GM04503 (cell line): ENCODE results near the gene NR6A1.

Experiments used
- DNase-seq: peaks from one replicate; pipeline ENCODE4 v3.0.0-alpha.2; 2012; ENCODE audit warnings: low read depth

The NR6A1 gene

DNA sequence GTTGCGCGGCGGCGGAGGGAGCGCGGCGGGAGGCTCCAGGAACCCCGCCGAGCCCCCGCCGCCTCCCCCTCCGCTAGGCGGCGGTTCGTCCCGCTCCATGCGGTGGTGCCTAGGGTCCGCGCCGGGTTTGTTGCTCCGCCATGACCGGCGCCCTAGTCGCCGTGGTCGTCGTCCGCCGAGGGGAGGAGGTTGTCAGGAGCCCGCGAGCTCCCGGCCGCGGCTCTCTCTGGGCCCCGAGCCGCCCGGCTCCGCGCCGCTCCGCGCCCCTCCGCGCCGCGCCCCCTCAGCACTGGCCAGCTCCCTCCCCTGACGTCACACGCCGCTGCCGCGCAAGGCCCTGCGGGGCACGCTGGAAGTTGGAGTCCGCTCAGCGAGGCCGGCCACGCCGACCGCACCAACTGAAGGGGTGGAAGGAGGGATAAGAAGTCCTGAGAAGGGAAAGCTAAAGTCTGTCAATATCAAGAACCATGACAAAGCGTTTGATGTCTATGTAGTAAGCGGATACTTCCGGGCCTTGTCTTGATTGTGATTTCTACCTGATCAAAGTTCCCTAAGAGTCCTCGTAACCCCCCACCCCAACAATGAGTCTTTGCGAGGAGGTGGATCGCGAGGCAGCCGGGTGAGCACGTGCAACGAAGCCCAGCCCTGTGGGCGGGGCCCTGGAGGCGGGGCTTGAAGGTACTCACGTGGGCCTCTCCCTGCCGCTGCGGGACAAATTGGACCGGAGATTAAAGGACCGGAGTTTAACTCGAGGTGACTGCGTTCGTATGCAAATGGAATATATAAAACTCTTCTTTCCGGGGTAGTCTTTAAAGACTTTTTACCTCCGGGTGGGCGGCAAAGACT lies at the start of gene NR6A1:
NR6A1 (minus strand) TSS at position 291 of the 846 bp plus-strand sequence.
- DNase-seq = peak; percentile 76

DNA sequence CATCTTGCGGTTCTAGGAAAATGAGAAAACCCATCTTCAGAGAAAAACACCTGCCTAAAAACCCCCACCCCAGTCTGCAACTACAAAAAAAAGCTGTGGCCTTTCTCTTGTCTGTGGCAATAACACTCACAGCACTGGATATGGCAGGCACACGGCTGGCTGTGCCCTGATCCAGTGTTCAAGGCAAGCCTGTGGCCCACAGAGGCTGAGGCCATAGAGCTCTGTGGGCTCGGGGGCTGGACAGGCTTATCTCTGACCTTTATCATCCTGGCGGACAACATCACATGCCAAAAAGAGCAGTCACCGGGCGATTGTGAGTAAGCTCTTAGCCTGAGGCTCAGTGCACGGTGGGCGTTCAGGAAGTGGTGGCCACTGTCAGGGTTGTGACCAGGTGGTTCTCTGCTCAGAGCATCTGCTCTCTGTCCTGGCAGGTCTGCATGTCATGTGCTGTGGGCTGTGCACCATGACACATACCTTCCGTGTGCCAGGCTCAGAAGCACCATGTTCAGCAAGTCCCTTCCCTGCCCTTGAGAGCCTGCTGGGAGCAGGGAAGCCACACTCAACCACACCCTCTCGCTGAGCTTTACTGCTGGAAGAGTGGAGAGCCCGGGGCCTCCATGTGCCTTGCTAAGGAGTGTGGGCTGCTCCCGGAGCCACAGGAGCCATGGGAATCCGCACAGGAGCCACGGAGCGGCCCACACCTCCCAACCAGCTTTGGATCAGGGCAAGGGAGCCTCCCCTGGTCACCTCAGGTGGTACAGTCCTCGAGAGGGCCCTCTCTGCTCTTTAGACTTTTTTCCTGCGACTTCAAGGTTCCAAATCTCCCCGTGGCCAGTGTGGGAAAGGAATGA lies 47.5 kb upstream of the NR6A1 start:
- no peak for DNase-seq

DNA sequence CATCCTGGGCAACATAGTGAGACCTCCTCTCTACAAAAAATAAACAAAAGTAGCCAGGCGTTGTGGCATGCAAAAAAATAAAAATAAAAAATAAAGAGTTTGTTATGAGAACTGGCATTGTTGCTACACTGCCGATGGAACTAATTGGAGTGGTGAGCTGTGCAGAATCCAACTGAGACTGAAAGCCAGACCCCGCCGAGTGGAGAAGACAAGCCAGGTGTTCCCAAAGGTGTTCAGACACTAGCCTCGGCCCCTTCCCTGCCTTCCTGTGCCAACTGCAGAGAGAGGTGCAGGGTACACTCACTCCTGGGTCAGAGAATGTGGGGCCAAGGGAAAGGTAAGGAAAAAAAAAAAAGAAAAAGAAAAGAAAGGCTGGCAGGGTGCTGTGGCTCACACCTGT lies 44.5 kb upstream of the NR6A1 start:
- no peak for DNase-seq

DNA sequence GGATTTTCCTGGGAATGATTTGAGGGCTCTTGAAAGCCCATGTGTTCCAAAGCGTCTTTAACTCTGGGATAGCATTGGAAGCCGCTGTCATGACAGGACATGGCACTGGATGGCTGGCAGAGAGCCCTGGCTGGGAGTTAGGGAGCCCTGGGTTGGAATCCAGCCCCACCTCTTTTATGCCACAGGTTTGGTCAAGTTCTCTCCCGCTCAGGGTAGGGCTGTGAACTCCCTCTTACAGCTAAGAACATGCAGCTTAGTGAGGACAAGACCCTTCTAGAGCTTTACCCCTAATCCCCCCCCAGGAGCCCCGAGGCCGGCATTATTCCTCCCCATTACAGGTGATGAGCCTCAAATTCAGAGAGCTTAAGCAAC lies 43.0 kb upstream of the NR6A1 start:
- no peak for DNase-seq

DNA sequence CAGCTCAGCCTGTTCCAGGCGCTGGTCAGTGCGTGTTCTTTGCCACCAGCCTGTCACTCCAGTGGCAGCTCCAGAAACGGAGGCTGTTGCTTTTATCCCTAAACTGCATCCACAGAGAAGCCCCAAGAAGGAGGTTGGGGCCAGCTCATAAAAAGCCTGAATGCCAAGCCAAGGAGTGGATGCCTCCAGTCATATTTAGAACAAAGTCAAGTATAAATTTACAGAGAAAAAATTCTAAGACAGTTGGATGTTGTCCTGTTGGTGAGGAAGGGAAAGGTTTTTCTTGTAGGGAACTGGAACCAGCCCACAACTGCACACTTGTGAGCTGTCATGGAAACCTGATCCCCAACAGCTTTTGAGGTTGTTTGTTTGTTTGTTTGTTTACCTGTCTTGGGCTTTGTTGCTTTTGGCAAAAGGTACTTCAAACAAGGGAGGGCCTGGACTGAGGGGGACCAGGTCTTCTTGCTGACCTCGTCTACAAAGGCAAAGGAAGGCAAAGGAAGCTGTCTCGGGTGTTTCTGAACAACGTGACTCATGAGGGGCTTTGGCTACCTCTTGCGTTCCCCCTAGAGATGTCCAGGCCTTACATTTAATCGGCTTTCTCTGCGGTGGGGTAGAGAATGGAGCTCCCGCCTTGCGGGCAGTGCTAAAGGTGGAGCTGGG lies 42.5 kb upstream of the NR6A1 start:
- DNase-seq = no peak

DNA sequence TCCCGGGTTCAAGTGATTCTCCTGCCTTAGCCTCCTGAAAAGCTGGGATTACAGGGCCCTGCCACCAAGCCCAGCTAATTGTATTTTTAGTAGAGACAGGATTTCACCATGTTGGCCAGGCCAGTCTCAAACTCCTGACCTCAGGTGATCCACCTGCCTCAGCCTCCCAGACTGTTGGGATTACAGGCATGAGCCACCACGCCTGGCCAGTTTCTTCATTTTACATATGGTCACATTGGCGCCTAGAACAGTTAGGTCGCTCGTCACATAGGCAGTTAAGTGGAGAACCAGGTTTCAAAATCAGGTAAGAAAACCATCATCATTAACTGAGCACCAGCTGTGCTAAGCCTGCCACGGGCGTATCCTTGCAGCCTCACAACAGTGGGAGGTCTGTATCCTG lies 41.9 kb upstream of the NR6A1 start:
- no peak for DNase-seq

DNA sequence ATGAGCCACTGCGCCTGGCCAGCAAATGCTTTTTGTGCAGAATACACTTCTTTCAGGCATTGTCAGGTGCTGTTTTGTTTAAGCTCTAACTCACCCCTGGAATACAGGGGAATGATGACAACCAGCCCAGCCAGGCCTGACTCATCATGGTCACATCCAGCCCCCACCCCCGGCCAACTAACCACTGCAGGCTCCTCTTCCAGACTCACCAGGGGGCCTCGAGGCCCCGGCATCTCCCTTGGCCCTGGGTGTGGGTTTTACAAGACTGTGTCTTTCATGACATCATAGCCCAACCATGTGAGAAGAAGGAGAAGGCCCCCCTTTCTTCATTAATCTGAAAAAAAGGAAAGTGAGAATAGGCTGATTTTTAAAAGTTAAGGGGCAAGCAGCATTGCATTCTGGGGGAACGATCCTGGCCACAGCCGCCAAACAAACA lies 41.3 kb upstream of the NR6A1 start:
- peak; percentile 64 for DNase-seq

DNA sequence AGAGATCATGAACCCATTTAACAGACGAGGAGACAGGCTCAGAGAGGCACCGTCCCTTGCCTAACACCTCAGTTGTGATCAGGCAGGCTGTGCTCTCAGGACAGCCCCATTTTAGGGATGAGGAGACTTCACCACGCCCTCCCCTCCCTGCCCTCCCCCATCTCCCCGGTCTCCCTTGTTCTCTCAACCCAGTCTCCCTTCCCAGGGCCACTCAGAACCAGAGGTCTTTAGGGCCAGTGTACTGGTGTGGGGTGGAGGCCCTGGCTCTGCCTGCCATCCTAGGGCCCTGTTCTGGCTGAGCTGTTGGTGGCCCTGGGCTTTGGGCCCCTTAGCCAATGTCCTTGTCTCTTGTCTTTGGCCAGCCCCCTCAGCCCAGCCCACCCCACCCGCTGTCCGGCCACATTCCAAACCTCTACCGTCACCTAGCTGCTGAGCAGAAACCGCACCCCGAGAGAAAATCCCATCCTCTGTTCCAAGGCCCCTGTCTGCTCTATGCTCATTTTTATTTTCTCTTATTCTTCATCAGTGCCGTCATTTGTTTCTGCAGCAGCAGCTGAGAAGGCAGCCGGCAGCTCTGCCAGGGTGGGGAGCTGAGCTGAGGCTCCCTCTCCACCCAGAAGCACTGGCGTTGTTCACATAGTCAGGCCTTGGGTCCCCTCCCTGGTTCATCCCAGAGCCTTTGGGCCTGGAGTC lies 39.7 kb upstream of the NR6A1 start:
- DNase-seq = no peak

DNA sequence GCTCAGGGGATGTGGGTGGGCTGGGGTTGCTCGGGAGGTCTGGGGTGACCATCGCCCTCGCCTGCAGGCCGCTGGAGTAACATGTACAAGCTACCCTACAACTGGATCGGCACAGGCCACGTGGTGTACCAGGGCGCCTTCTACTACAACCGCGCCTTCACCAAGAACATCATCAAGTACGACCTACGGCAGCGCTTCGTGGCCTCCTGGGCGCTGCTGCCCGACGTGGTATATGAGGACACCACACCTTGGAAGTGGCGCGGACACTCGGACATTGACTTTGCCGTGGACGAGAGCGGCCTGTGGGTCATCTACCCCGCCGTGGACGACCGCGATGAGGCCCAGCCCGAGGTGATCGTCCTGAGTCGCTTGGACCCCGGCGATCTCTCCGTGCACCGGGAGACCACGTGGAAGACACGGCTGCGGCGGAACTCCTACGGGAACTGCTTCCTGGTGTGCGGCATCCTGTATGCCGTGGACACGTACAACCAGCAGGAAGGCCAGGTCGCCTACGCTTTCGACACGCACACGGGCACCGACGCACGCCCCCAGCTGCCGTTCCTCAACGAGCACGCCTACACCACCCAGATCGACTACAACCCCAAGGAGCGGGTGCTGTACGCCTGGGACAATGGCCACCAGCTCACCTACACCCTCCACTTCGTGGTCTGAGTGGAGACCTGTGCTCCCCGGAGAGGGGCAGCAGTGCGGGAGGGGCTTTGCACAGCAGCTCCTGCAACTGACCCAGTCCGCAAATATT lies 38.8 kb upstream of the NR6A1 start:
- DNase-seq = no peak

DNA sequence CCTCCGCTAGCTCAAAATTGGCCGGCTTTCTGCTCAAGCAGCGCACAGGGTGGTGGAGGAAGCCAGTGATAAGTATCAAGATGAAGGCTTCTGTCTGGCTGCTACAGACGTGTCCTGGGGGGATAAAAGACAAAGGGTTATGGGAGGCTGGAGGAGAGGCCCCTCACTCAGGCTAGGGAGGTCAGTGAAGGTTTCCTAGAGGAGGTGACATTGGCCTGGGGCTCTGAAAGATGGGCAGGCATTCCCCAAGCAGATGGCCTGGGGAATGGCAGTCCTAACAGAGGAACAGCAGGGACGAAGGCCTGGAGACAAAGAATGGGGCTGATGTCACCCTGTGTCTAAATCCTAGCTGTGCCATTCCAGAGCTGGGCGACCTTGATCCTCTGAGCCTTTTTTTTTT lies 38.1 kb upstream of the NR6A1 start:
- no peak for DNase-seq

DNA sequence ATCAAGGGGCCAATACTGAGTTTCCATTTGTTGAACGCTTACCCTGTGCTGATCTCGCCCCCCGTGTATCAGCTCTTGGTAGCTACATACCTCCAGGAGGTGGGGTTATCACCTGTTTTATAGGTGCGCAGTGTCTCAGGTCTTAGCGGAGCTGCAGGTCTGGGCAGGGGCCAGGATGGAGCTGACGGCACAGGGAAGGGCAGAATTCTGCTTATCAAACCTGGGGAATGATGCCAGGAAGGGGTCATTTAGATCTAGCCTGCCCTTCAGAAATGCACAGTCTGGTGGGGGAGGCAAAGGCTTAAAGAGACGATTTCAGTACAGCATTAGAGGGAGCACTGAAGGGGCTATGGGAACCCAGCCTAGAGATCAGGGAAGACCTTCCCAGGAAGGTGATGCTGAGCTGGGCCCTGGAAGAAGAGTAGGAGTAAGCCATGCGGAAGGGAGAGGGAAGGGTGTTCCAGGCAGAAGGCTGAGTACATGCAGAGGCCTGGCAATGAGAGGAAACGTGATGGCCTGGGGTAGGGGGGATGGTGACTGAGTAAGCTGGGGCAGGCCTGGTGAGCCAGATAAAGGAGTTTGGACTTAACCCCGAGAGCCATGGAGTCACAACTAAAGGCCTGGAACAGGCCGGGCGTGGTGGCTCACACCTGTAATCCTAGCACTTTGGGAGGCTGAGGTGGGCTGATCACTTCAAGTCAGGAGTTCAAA lies 37.3 kb upstream of the NR6A1 start:
- no peak for DNase-seq

DNA sequence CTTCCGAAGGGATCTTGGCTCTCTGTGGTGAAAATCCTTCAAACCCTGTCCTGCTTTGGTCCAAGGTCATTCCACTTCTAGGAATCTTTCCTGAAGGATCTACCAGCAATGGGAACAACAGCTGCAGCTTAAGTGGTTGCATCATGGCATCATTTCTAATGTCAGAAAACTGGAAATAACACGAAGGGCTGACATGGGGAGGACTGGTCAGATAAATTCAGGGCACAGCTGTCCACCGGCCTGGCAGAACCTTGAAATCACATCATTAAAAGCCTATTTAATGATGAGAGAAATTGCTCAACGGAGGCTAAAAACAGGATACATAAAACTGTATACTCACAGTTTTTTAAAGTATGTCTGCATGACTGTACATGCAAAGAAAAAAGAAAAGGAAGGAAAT lies 34.1 kb upstream of the NR6A1 start:
- no peak for DNase-seq

DNA sequence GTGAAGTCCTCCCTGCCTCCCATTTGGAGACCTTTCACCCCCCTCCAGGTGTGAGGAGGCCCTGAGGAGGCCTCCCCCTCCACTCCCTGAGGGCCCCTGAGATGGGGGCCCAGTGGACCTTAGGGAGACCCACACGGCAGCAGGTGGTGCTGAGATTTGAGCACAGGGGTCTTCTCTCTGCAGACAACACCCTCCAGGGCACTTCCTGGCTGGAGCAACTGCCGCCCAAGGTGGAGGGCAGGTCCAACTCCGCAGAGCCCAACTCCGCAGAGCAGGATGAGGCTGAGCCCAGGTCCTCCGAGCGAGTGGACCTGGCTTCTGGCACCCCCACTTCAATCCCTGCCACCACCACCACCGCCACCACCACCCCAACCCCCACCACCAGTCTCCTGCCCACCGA lies 32.8 kb upstream of the NR6A1 start:
- no peak for DNase-seq

DNA sequence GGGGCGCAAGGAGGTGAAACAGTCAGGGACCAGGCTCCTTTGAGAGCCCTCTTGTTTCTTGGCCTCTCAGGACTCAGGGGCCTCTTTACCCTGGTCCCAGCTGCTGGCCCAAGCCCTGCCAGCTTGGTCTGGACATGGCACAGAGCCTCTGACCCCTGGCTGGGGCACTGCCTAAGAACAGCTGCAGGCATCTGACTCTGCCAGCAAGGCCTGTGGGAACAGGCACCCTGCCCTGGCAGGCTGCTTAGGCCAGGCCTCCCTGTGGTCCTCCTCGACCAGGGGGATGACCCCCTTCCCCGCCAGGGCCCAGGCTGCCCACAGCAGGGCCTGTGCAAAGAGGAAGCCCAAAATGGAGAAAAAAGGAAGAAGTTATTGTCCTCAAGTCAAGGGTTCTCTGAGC lies 31.3 kb upstream of the NR6A1 start:
- DNase-seq = no peak

DNA sequence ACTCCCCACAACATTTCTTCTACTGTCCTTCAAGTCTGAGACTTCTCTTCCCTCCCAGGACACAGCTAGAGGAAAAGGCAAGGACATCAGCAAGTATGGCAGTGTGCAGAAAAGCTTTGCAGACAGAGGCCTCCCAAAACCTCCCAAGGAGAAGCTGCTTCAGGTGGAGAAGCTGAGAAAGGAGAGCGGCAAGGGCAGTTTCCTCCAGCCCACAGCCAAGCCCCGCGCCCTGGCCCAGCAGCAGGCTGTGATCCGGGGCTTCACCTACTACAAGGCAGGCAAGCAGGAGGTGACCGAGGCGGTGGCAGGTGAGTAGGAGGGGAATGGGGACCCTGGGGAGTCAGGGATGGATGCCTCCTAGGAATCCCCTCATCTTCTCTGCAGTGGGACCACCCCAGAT lies 30.2 kb upstream of the NR6A1 start:
- DNase-seq = no peak

DNA sequence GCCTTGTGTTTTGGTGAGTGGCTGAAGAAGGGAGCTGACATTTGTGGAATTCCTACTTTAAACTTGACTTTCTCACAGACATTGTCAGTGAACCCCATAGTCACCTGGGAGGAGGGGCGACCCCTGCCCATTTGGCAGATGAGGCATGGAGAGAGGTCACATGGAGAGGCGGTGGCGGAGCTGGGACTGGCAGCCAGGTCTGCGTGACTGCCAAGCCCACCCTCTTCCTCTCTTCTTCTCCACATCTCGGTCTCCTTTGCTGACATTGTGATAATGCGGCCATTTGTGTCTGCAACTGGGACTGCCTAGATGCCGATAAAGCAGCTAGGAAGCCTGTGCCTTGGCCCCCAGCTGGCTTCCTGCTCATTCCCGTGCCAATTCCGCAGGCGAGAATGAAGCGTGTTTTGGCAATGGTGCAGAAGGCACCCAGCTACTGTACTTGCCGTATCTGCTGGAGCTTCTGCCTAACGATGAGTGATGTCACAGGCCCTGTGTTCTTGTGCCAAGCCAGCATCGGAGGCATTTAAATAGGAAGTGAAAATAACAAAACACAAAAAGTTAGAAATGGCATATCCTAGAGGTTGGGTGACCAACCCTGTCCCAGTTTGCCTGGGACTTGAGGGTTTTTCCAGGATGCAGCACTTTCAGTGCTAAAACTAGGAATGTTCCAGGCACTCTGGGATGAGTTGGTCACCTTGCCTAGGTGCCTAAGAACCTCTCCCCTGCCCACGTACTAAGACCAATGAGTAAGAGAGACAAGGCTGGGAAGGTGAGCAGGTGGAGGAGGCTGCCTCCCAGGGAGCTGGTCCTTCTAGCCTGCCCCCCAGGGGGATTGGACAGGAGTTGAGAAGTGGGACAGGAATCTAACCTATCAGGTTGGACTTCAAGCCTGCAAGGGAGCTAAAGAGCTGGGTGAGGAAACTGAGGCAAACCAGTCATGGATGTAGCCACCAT lies 29.5 kb upstream of the NR6A1 start:
- DNase-seq = no peak

DNA sequence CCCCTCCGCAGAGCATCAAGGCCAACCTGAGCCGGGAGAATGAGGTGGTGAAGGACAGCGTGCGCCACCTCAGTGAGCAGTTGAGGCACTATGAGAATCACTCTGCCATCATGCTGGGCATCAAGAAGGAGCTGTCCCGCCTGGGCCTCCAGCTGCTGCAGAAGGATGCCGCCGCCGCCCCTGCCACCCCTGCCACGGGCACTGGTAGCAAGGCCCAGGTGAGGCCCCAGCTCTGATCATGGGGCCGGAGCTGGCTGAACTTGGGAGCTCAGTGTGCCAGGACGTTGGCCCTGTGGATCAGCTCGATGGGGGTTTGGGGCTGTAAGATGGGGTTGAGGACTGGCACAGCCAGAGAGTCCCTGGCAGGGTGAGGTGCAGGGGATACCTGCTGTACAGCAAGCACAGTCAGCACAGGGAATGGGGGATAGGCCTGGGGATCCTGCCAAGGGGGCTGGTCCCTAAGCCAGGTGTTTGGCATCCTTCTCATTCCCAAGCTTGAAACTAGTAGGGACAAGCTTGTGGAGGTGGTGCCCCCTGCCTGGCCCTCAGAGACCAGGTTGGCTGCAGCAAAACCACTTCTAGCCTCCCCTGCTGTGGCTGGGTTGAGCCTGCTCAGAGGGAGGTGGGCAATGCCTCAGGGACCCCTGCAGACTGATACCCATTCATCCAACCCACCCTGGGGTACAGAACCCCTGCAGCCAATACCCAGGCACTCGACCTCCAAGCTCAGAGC lies 28.3 kb upstream of the NR6A1 start:
- no peak for DNase-seq

DNA sequence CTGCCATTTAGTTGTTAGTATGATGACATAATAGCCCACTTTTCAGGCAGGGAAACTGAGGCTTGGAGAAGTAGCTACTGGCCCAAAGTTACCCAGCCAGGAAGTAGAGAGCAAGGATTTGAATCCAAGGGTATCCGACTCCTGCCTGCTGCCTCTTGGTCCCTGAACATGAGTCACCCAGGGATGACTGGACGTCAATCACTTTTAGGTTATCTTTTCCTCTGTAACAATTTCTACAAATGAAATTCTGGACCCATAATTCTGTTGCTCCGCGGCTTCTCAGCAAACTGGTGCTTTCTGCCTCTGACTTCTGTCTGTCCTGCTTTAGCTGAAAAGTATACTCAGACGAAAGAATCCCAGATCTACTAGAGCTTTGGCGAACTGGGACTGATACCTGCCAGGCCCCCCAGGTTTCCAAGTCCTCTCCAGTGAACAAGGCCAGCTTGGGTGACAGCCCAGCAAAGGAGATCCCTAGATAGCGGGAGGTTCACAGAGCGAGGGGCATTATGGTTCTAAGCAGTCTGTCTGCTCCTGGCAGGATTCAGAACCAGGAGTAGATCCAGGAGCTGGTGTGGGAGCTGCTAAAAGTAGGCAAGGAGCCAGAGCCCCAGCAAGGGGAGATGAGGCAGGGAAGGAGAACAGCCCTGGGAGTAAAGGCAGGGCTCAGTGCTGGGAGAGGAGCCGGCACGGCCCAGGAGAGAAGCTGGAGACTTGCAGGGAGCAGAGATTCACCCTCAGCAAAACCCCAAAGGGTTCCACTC lies 26.4 kb upstream of the NR6A1 start:
- no peak for DNase-seq
